Measurements from ENCODE around the gene NFIX. TPM values are rescaled to one million over a fixed set of nuclear protein-coding genes. Genes with fewer than 3 reads are reported as not detected.

Gene NFIX
- total RNA-seq, 2 experiments from 2014 or later, result 4.7 to 5.0 TPM

- intact Hi-C loops (cut with micrococcal nuclease), result loop anchor here (10.0 kb wide), 1 partner anchor 48 kb away; no protein-coding TSS in a partner anchor
- no peaks in the 10 kb centered on the region for H3K27me3 Mint-ChIP-seq
- ChIA-PET POLR2A (interaction anchor here (1.2 to 2.0 kb wide), 2 partner anchors 11 to 18 kb away, joined by 4 to 7 read pairs; no protein-coding TSS in a partner anchor), CTCF (interaction anchor here (1.1 to 12.4 kb wide), 14 partner anchors 8 to 68 kb away, joined by 4 to 154 read pairs (median 9); partner anchors contain the start of gene NFIX)
- ATAC-seq, result no peak
- no peaks in the 10 kb centered on the region for H3K36me3 Mint-ChIP-seq (ENCODE audit: low read depth)
- H3K4me3 Mint-ChIP-seq, result no peak overlapping the region
- no peak overlapping the region for H3K27ac Mint-ChIP-seq
- H3K4me1 Mint-ChIP-seq (ENCODE audit: low read depth), result peaks cover 10% of the 10 kb centered on the region
- no peak for TF ChIP-seq CTCF (IDR thresholded peaks at IDR 0.05)
- no peak for DNase-seq
- no peaks in the 10 kb centered on the region for H3K9me3 Mint-ChIP-seq
Observed at GRCh38 chr19:13032837-13033236, 37.6 kb downstream of the NFIX start.

GRCh38 chr19:13033244-13033643 is 38.0 kb downstream of the NFIX start:
- H3K4me3 Mint-ChIP-seq, result no peak overlapping the region
- POLR2A ChIA-PET, result interaction anchor here (0.9 to 1.2 kb wide), 2 partner anchors 18 to 62 kb away, joined by 4 read pairs; no protein-coding TSS in a partner anchor
- H3K36me3 Mint-ChIP-seq (ENCODE audit: low read depth), result no peaks in the 10 kb centered on the region
- H3K9me3 Mint-ChIP-seq, result no peaks in the 10 kb centered on the region
- intact Hi-C loops (cut with micrococcal nuclease), result loop anchor here (10.0 kb wide), 1 partner anchor 48 kb away; no protein-coding TSS in a partner anchor
- no peak overlapping the region for H3K27ac Mint-ChIP-seq
- DNase-seq, result no peak
- CTCF ChIA-PET, result interaction anchor here (0.9 to 12.4 kb wide), 24 partner anchors 8 to 68 kb away, joined by 3 to 154 read pairs (median 6); partner anchors contain the start of gene NFIX
- peaks cover 10% of the 10 kb centered on the region for H3K4me1 Mint-ChIP-seq (ENCODE audit: low read depth)
- no peak for ATAC-seq
- no peak for TF ChIP-seq CTCF (IDR thresholded peaks at IDR 0.05)
- no peaks in the 10 kb centered on the region for H3K27me3 Mint-ChIP-seq

- POLR2A ChIA-PET, result interaction anchor here (0.9 to 1.2 kb wide), 2 partner anchors 17 to 61 kb away, joined by 4 read pairs; no protein-coding TSS in a partner anchor
- H3K36me3 Mint-ChIP-seq (ENCODE audit: low read depth), result no peaks in the 10 kb centered on the region
Observed at GRCh38 chr19:13033819-13034611, 38.7 kb downstream of the NFIX start.

GRCh38 chr19:13034636-13035035 is 39.4 kb downstream of the NFIX start:
- intact Hi-C loops (cut with micrococcal nuclease), result loop anchor here (10.0 kb wide), 1 partner anchor 50 kb away; no protein-coding TSS in a partner anchor
- ATAC-seq, result no peak
- Mint-ChIP-seq H3K4me3 (no peak overlapping the region), H3K27ac (no peak overlapping the region), H3K4me1 (ENCODE audit: low read depth) (peaks cover 10% of the 10 kb centered on the region), H3K36me3 (ENCODE audit: low read depth) (no peaks in the 10 kb centered on the region), H3K27me3 (no peaks in the 10 kb centered on the region), H3K9me3 (no peaks in the 10 kb centered on the region)
- ChIA-PET CTCF (interaction anchor here (1.2 to 12.4 kb wide), 14 partner anchors 9 to 67 kb away, joined by 3 to 154 read pairs (median 10); no protein-coding TSS in a partner anchor), POLR2A (no interaction called here)
- DNase-seq, result no peak
- no peak for TF ChIP-seq CTCF (IDR thresholded peaks at IDR 0.05)

More at GRCh38 chr19:13033819-13034611, 38.7 kb downstream of the NFIX start:
- H3K9me3 Mint-ChIP-seq, result no peaks in the 10 kb centered on the region
- H3K4me1 Mint-ChIP-seq (ENCODE audit: low read depth), result peaks cover 10% of the 10 kb centered on the region
- peak; percentile 88 for ATAC-seq
- no peaks in the 10 kb centered on the region for H3K27me3 Mint-ChIP-seq
- peak; percentile 77 for DNase-seq
- no peak overlapping the region for H3K27ac Mint-ChIP-seq
- intact Hi-C loops (cut with micrococcal nuclease), result loop anchor here (10.0 kb wide), 1 partner anchor 49 kb away; no protein-coding TSS in a partner anchor
- peak; percentile 75 for TF ChIP-seq CTCF (IDR thresholded peaks at IDR 0.05)
- no peak overlapping the region for H3K4me3 Mint-ChIP-seq
- CTCF ChIA-PET, result interaction anchor here (0.6 to 12.4 kb wide), 26 partner anchors 9 to 69 kb away, joined by 3 to 154 read pairs (median 6); partner anchors contain the start of gene NFIX
